Measurements from ENCODE around the gene SGPL1. TPM values are rescaled to one million over a fixed set of nuclear protein-coding genes. Genes with fewer than 3 reads are reported as not detected.

Gene SGPL1
- total RNA-seq, 1 donor from 2014 or later: 51.5 TPM

DNA sequence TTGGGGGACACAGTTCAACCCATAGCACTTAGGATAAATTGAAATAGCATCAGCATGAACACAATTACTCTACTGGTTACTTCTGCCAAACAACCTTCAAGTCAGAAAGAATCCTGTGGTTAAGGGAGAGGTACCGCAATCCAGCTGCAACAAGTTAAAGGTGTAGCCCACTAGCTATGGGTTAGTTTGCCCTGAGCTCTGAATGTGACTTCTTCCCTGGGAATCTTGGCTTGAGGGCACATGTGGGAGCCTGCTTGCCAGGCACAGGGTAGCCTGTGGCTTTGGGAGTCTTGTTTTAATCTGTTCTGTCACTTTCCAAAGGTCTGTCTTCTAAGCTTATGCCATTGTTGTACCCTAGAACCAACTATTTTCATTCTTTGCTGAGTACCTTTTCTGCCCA, 8.9 kb upstream of the SGPL1 start:
- Histone ChIP-seq H3K36me3 (no peaks in the 10 kb centered on the region), H3K27me3 (no peaks in the 10 kb centered on the region), H3K79me2 (ENCODE audit: low read depth) (no peaks in the 10 kb centered on the region), H3F3A (ENCODE audit: low read depth) (no peaks in the 10 kb centered on the region), H3K4me3 (no peak overlapping the region), H3K9me3 (ENCODE audit: low read depth) (no peaks in the 10 kb centered on the region), H3K9ac (no peak overlapping the region), H2AFZ (replicated peaks) (no peak overlapping the region), H3K4me1 (no peaks in the 10 kb centered on the region), H3K4me2 (no peak overlapping the region), H4K20me1 (ENCODE audit: low read depth) (no peaks in the 10 kb centered on the region), H3K27ac (no peak overlapping the region)
- H3K27ac Mint-ChIP-seq: no peak overlapping the region
- H3K4me1 Mint-ChIP-seq: peaks cover 9% of the 10 kb centered on the region
- no peaks in the 10 kb centered on the region for H3K36me3 Mint-ChIP-seq
- no peak for DNase-seq (ENCODE audit: low spot score)
- no peak for TF ChIP-seq EZH2 (IDR thresholded peaks at IDR 0.05)
- no peak for TF ChIP-seq EZH2phosphoT487 (IDR thresholded peaks at IDR 0.05)
- TF ChIP-seq, protein P1, sequence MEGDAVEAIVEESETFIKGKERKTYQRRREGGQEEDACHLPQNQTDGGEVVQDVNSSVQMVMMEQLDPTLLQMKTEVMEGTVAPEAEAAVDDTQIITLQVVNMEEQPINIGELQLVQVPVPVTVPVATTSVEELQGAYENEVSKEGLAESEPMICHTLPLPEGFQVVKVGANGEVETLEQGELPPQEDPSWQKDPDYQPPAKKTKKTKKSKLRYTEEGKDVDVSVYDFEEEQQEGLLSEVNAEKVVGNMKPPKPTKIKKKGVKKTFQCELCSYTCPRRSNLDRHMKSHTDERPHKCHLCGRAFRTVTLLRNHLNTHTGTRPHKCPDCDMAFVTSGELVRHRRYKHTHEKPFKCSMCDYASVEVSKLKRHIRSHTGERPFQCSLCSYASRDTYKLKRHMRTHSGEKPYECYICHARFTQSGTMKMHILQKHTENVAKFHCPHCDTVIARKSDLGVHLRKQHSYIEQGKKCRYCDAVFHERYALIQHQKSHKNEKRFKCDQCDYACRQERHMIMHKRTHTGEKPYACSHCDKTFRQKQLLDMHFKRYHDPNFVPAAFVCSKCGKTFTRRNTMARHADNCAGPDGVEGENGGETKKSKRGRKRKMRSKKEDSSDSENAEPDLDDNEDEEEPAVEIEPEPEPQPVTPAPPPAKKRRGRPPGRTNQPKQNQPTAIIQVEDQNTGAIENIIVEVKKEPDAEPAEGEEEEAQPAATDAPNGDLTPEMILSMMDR (IDR thresholded peaks at IDR 0.05): no peak
- H3K9me3 Mint-ChIP-seq: no peaks in the 10 kb centered on the region
- H3K27me3 Mint-ChIP-seq (ENCODE audit: insufficient read depth, low read depth): peaks cover 2% of the 10 kb centered on the region
- H3K4me3 Mint-ChIP-seq: no peak overlapping the region

DNA sequence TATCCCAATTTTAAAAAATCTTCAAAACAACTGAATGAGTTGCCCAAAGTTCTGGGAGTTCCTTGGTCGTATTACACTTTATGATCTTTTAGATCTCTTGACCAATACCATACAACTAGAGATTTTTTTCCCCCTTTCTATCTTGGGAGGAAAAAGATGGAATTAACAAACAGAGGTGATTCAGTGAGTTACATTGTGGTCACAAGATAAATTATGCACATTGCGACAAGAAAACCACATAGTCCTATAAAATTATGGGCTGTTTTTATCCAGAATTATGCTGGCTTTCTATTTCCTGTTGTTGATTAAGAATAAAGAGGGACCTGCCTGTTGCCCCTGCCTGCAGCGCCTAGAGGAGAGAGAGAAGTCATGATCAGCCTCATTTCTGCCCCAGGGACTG, 8.2 kb upstream of the SGPL1 start:
- H3K36me3 ChIP-seq: no peaks in the 10 kb centered on the region
- no peaks in the 10 kb centered on the region for H3K9me3 Mint-ChIP-seq
- H3K4me1 ChIP-seq: no peaks in the 10 kb centered on the region
- H4K20me1 ChIP-seq (ENCODE audit: low read depth): no peaks in the 10 kb centered on the region
- no peak for TF ChIP-seq EZH2phosphoT487 (IDR thresholded peaks at IDR 0.05)
- no peak for TF ChIP-seq EZH2 (IDR thresholded peaks at IDR 0.05)
- no peaks in the 10 kb centered on the region for H3K27me3 ChIP-seq
- H3K27ac Mint-ChIP-seq: no peak overlapping the region
- peaks cover 2% of the 10 kb centered on the region for H3K27me3 Mint-ChIP-seq (ENCODE audit: insufficient read depth, low read depth)
- no peaks in the 10 kb centered on the region for H3K79me2 ChIP-seq (ENCODE audit: low read depth)
- H3K4me3 ChIP-seq: no peak overlapping the region
- DNase-seq (ENCODE audit: low spot score): no peak
- H3K4me2 ChIP-seq: no peak overlapping the region
- H2AFZ ChIP-seq (replicated peaks): no peak overlapping the region
- H3K4me3 Mint-ChIP-seq: no peak overlapping the region
- peaks cover 11% of the 10 kb centered on the region for H3K4me1 Mint-ChIP-seq
- no peaks in the 10 kb centered on the region for H3K9me3 ChIP-seq (ENCODE audit: low read depth)
- H3K9ac ChIP-seq: no peak overlapping the region
- no peaks in the 10 kb centered on the region for H3K36me3 Mint-ChIP-seq
- no peaks in the 10 kb centered on the region for H3F3A ChIP-seq (ENCODE audit: low read depth)
- H3K27ac ChIP-seq: no peak overlapping the region

DNA sequence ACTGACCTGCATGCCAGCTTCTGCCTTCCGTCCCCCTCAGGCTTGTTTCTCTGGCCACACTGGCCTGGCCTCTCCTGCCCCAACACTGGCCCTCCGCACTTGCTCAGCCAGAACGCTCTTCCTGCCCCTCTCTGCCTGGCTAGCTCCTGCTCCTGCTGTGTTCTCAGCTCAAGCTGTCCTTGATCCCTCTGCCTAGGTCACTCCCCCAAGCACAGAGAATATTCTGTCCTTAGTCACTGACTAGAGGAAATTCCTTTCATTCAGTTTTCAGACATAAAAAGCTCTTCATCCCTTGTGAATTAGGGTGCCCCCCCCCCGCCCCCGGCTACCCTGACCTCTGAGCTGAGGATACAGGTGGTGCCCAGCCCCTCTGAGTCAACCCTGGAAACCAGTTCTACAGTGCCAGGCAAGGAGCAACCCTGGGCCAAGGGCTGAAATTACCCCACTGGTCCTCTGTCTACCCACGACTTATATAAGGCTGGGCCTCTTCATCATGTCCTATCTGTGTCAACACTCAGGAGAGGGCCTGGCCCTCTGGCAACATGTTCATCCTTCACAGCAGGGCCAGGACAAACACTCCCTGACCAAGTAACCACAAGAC, 6.6 kb upstream of the SGPL1 start:
- no peak for TF ChIP-seq EZH2phosphoT487 (IDR thresholded peaks at IDR 0.05)
- TF ChIP-seq EZH2 (IDR thresholded peaks at IDR 0.05): no peak
- TF ChIP-seq, protein P1 (IDR thresholded peaks at IDR 0.05): no peak
- no peak for DNase-seq (ENCODE audit: low spot score)
- no peak overlapping the region for H3K27ac Mint-ChIP-seq
- no peak overlapping the region for H3K4me3 ChIP-seq
- no peak overlapping the region for H3K27ac ChIP-seq
- H3F3A ChIP-seq (ENCODE audit: low read depth): no peaks in the 10 kb centered on the region
- no peaks in the 10 kb centered on the region for H3K36me3 ChIP-seq
- H3K9me3 Mint-ChIP-seq: no peaks in the 10 kb centered on the region
- H3K27me3 ChIP-seq: no peaks in the 10 kb centered on the region
- H3K4me1 Mint-ChIP-seq: peaks cover 11% of the 10 kb centered on the region
- H3K9me3 ChIP-seq (ENCODE audit: low read depth): no peaks in the 10 kb centered on the region
- no peaks in the 10 kb centered on the region for H3K79me2 ChIP-seq (ENCODE audit: low read depth)
- no peaks in the 10 kb centered on the region for H4K20me1 ChIP-seq (ENCODE audit: low read depth)
- no peaks in the 10 kb centered on the region for H3K4me1 ChIP-seq
- no peak overlapping the region for H3K4me2 ChIP-seq
- H3K36me3 Mint-ChIP-seq: no peaks in the 10 kb centered on the region
- H3K4me3 Mint-ChIP-seq: no peak overlapping the region
- H3K9ac ChIP-seq: no peak overlapping the region
- H2AFZ ChIP-seq (replicated peaks): no peak overlapping the region
- H3K27me3 Mint-ChIP-seq (ENCODE audit: insufficient read depth, low read depth): peaks cover 2% of the 10 kb centered on the region

- H3K4me1 Mint-ChIP-seq: peaks cover 11% of the 10 kb centered on the region
- no peaks in the 10 kb centered on the region for H3K9me3 Mint-ChIP-seq
These were observed 6.0 kb upstream of the SGPL1 start for GRCh38 chr10:70809726-70810125.

More at GRCh38 chr10:70809726-70810125, 6.0 kb upstream of the SGPL1 start:
- Mint-ChIP-seq H3K27ac (peak overlapping the region; percentile 18), H3K36me3 (no peaks in the 10 kb centered on the region), H3K27me3 (ENCODE audit: insufficient read depth, low read depth) (peaks cover 2% of the 10 kb centered on the region), H3K4me3 (no peak overlapping the region)
- no peak overlapping the region for H2AFZ ChIP-seq (replicated peaks)
- H3K4me2 ChIP-seq: no peak overlapping the region
- no peaks in the 10 kb centered on the region for H3K9me3 ChIP-seq (ENCODE audit: low read depth)
- no peaks in the 10 kb centered on the region for H3K36me3 ChIP-seq
- no peak for DNase-seq (ENCODE audit: low spot score)
- no peak overlapping the region for H3K4me3 ChIP-seq
- TF ChIP-seq EZH2phosphoT487 (IDR thresholded peaks at IDR 0.05) (no peak), EZH2 (IDR thresholded peaks at IDR 0.05) (no peak)
- TF ChIP-seq, protein P1 (IDR thresholded peaks at IDR 0.05): no peak
- no peaks in the 10 kb centered on the region for H3K79me2 ChIP-seq (ENCODE audit: low read depth)
- H3K27ac ChIP-seq: no peak overlapping the region
- H3K4me1 ChIP-seq: no peaks in the 10 kb centered on the region
- H3K27me3 ChIP-seq: no peaks in the 10 kb centered on the region
- no peaks in the 10 kb centered on the region for H3F3A ChIP-seq (ENCODE audit: low read depth)
- no peak overlapping the region for H3K9ac ChIP-seq
- H4K20me1 ChIP-seq (ENCODE audit: low read depth): no peaks in the 10 kb centered on the region

Data from neural progenitor cell (in vitro differentiated cells).